Smooth muscle cell (in vitro differentiated cells): ENCODE measurements around the gene PNPLA6. TPM values are rescaled to one million over a fixed set of nuclear protein-coding genes. Genes with fewer than 3 reads are reported as not detected.

ENCODE experiments used
- DNase-seq: peaks from one replicate; lab custom pipeline; 2025; ENCODE audit not compliant: unreplicated experiment; lab: John Stamatoyannopoulos, UW
- H2AFZ ChIP-seq: fragments of 200-600 bp; sonication (generic); 2 replicates; pipeline ENCODE4 v1.6.0; 2016; ENCODE audit warnings: antibody characterized with exemption, low read depth, mild to moderate bottlenecking
- H3F3A ChIP-seq: fragments of 200-600 bp; sonication (generic); 2 replicates; pipeline ENCODE4 v1.6.0; 2017; ENCODE audit warnings: antibody characterized with exemption, low read depth
- H3K27ac ChIP-seq: fragments of 200-600 bp; sonication (generic); 2 replicates; pipeline ENCODE4 v1.5.1; 2016; ENCODE audit warnings: low read depth, mild to moderate bottlenecking
- H3K27me3 ChIP-seq: fragments of 200-600 bp; sonication (generic); 2 replicates; pipeline ENCODE4 v1.6.1; 2016; ENCODE audit warnings: low read depth, mild to moderate bottlenecking
- H3K36me3 ChIP-seq: fragments of 200-600 bp; sonication (generic); 2 replicates; pipeline ENCODE4 v1.5.1; 2016; ENCODE audit warnings: low read depth
- H3K4me1 ChIP-seq: fragments of 200-600 bp; sonication (generic); 2 replicates; pipeline ENCODE4 v1.5.1; 2016; ENCODE audit warnings: low read depth
- H3K4me2 ChIP-seq: fragments of 200-600 bp; sonication (generic); 2 replicates; pipeline ENCODE4 v1.6.0; 2016; ENCODE audit warnings: mild to moderate bottlenecking
- H3K4me3 ChIP-seq: fragments of 200-600 bp; sonication (generic); 2 replicates; pipeline ENCODE4 v1.5.1; 2016; ENCODE audit warnings: mild to moderate bottlenecking
- H3K79me2 ChIP-seq: fragments of 200-600 bp; sonication (generic); 2 replicates; pipeline ENCODE4 v1.6.0; 2016; ENCODE audit warnings: low read depth, mild to moderate bottlenecking
- H3K9ac ChIP-seq: fragments of 200-600 bp; sonication (generic); 2 replicates; pipeline ENCODE4 v1.6.0; 2016; ENCODE audit warnings: low read depth
- H3K9me3 ChIP-seq: fragments of 200-600 bp; sonication (generic); replicated peaks from 2 replicates; pipeline ENCODE4 v1.5.1; 2016; ENCODE audit warnings: low read depth
- H4K20me1 ChIP-seq: fragments of 200-600 bp; sonication (generic); 2 replicates; pipeline ENCODE4 v1.6.0; 2016; ENCODE audit warnings: low read depth
- CTCF ChIP-seq: fragments of 200-600 bp; sonication (generic); IDR thresholded peaks from 2 replicates; pipeline ENCODE4 v1.5.1; 2017; ENCODE audit warnings: borderline replicate concordance, mild to moderate bottlenecking, antibody characterized with exemption; ENCODE audit not compliant: insufficient read depth, poor library complexity, severe bottlenecking
- WGBS: methylation state at CpG from one replicate; pipeline ENCODE4 v1.1.7; 2016; ENCODE audit warnings: low lambda C conversion rate; 5-methylcytosine and 5-hydroxymethylcytosine counted together
- polyA plus RNA-seq: library from polyadenylated mRNA; unstranded; fragments of >200 nt; fragmentation: Nextera tagmentation; extraction: Ambion mirVana; gene quantifications from 2 replicates; pipeline ENCODE4 v1.2.1, GENCODE V29; 2016
- total RNA-seq: library from RNA; depleted of rRNA; stranded (reverse); fragments of >200 nt; gene quantifications from 2 replicates; pipeline ENCODE4 v1.2.3, GENCODE V29; 2014

Gene PNPLA6
- total and polyA plus RNA-seq, 2 experiments from 2014 or later = 22.3 to 55.6 TPM

GRCh38 chr19:7602935-7603497 lies 67.5 kb downstream of the PNPLA6 start:
- Histone ChIP-seq H4K20me1 (peaks cover 6% of the 10 kb centered on the region), H3K27me3 (peaks cover 8% of the 10 kb centered on the region), H3K9me3 (no peaks in the 10 kb centered on the region), H3K9ac (no peak overlapping the region), H3K4me1 (no peaks in the 10 kb centered on the region), H3K36me3 (no peaks in the 10 kb centered on the region), H3K27ac (no peak overlapping the region), H3F3A (no peaks in the 10 kb centered on the region), H2AFZ (no peak overlapping the region), H3K4me3 (no peak overlapping the region), H3K4me2 (no peak overlapping the region), H3K79me2 (no peaks in the 10 kb centered on the region)
- WGBS = 87% methylated on average over 11 of the region's 11 CpGs
- no peak for DNase-seq
- TF ChIP-seq CTCF = no peak

GRCh38 chr19:7603919-7604318 lies 68.4 kb downstream of the PNPLA6 start:
- Histone ChIP-seq H3K79me2 (no peaks in the 10 kb centered on the region), H3K9me3 (no peaks in the 10 kb centered on the region), H2AFZ (no peak overlapping the region), H4K20me1 (peaks cover 6% of the 10 kb centered on the region), H3K27me3 (no peaks in the 10 kb centered on the region), H3K9ac (no peak overlapping the region), H3K4me2 (no peak overlapping the region), H3K4me1 (no peaks in the 10 kb centered on the region), H3K4me3 (no peak overlapping the region), H3K27ac (no peak overlapping the region), H3K36me3 (no peaks in the 10 kb centered on the region), H3F3A (no peaks in the 10 kb centered on the region)
- WGBS = 84% methylated on average over 9 of the region's 9 CpGs
- TF ChIP-seq CTCF = no peak
- no peak for DNase-seq

- H3K79me2 ChIP-seq = no peaks in the 10 kb centered on the region
- WGBS = 88% methylated on average over 14 of the region's 14 CpGs
- no peak for DNase-seq
Measured at GRCh38 chr19:7605490-7606222, 70.1 kb downstream of the PNPLA6 start.

More at GRCh38 chr19:7605490-7606222, 70.1 kb downstream of the PNPLA6 start:
- Histone ChIP-seq H3K4me2 (no peak overlapping the region), H3K4me1 (no peaks in the 10 kb centered on the region), H3K36me3 (no peaks in the 10 kb centered on the region), H3K27ac (no peak overlapping the region), H3K27me3 (no peaks in the 10 kb centered on the region), H3K9ac (no peak overlapping the region), H2AFZ (no peak overlapping the region), H3F3A (no peaks in the 10 kb centered on the region), H3K9me3 (no peaks in the 10 kb centered on the region), H3K4me3 (no peak overlapping the region), H4K20me1 (peaks cover 6% of the 10 kb centered on the region)
- TF ChIP-seq CTCF = no peak
